ENCODE measurements around the gene HSPG2. TPM values are rescaled to one million over a fixed set of nuclear protein-coding genes. Genes with fewer than 3 reads are reported as not detected.

HSPG2 gene
- total and polyA plus RNA-seq, 2 donors (not counting 1 experiment from before 2014, with no cell fraction given), result 2.0 to 4.5 TPM

GRCh38 chr1:21912038-21912758, 24.9 kb downstream of the HSPG2 start:
- H4K20me1 ChIP-seq (ENCODE audit: control insufficient read depth, insufficient read depth, low read length, poor library complexity, severe bottlenecking), result no peaks in the 10 kb centered on the region
- POLR2A ChIA-PET, result no interaction called here
- no peak overlapping the region for H2AFZ ChIP-seq (ENCODE audit: insufficient read depth, low read depth, low read length, poor library complexity, severe bottlenecking)
- no peak overlapping the region for H3K4me2 ChIP-seq (replicated peaks; ENCODE audit: low read depth, low read length, poor library complexity, severe bottlenecking)
- Mint-ChIP-seq H3K27me3 (no peaks in the 10 kb centered on the region), H3K27ac (no peak overlapping the region), H3K4me1 (peaks cover 16% of the 10 kb centered on the region), H3K4me3 (no peak overlapping the region), H3K9me3 (ENCODE audit: insufficient read depth) (no peaks in the 10 kb centered on the region)
- H3K4me1 ChIP-seq (ENCODE audit: control insufficient read depth in 2 of 2, insufficient read depth in 2 of 2, low read length in 2 of 2), result peaks cover 8 to 14% of the 10 kb centered on the region in 2 donors
- H3K79me2 ChIP-seq (ENCODE audit: control insufficient read depth, insufficient read depth, low read length), result no peaks in the 10 kb centered on the region
- CTCF ChIA-PET, result no interaction called here
- H3K4me3 ChIP-seq (ENCODE audit: control extremely low read depth in 1 of 5, extremely low read depth in 1 of 5, insufficient read depth in 1 of 5, low read depth in 2 of 5, low read length in 4 of 5), result no peak overlapping the region
- intact Hi-C loops (cut with micrococcal nuclease), result no loop called here
- no peak overlapping the region for H3K9ac ChIP-seq (ENCODE audit: low read length)
- ATAC-seq (ENCODE audit: low read depth), result no peak
- 84% methylated on average over 7 of the region's 9 CpGs for WGBS (ENCODE audit: insufficient coverage)
- H3K9me3 ChIP-seq (ENCODE audit: control extremely low read depth in 1 of 3, control insufficient read depth in 2 of 3, insufficient read depth in 1 of 3, low read length in 2 of 3), result no peaks in the 10 kb centered on the region
- H3K27ac ChIP-seq (ENCODE audit: low read length in 2 of 2), result no peak overlapping the region
- H3K36me3 ChIP-seq (replicated peaks in 1 of 2; ENCODE audit: control extremely low read depth in 1 of 2, control insufficient read depth in 1 of 2, extremely low read depth in 1 of 2, insufficient read depth in 2 of 2, low read length in 1 of 2), result no peaks in the 10 kb centered on the region
- no peak for TF ChIP-seq CTCF (IDR thresholded peaks at IDR 0.05)
- no peak for TF ChIP-seq EZH2 (IDR thresholded peaks at IDR 0.05; ENCODE audit: borderline replicate concordance, insufficient read depth, low read depth, low read length, poor library complexity, severe bottlenecking)
- no peak for DNase-seq
- H3K27me3 ChIP-seq (replicated peaks in 1 of 4; ENCODE audit: control extremely low read depth in 1 of 4, control insufficient read depth in 3 of 4, insufficient read depth in 4 of 4, low read length in 3 of 4), result no peaks in the 10 kb centered on the region

- Histone ChIP-seq H4K20me1 (ENCODE audit: control insufficient read depth, insufficient read depth, low read length, poor library complexity, severe bottlenecking) (no peaks in the 10 kb centered on the region), H3K4me2 (replicated peaks; ENCODE audit: low read depth, low read length, poor library complexity, severe bottlenecking) (no peak overlapping the region), H3K79me2 (ENCODE audit: control insufficient read depth, insufficient read depth, low read length) (no peaks in the 10 kb centered on the region), H3K27me3 (replicated peaks in 1 of 4; ENCODE audit: control extremely low read depth in 1 of 4, control insufficient read depth in 3 of 4, insufficient read depth in 4 of 4, low read length in 3 of 4) (no peaks in the 10 kb centered on the region), H2AFZ (ENCODE audit: insufficient read depth, low read depth, low read length, poor library complexity, severe bottlenecking) (no peak overlapping the region), H3K36me3 (replicated peaks in 1 of 2; ENCODE audit: control extremely low read depth in 1 of 2, control insufficient read depth in 1 of 2, extremely low read depth in 1 of 2, insufficient read depth in 2 of 2, low read length in 1 of 2) (no peaks in the 10 kb centered on the region), H3K9me3 (ENCODE audit: control extremely low read depth in 1 of 3, control insufficient read depth in 2 of 3, insufficient read depth in 1 of 3, low read length in 2 of 3) (no peaks in the 10 kb centered on the region), H3K9ac (ENCODE audit: low read length) (no peak overlapping the region), H3K4me1 (ENCODE audit: control insufficient read depth in 2 of 2, insufficient read depth in 2 of 2, low read length in 2 of 2) (peaks cover 8 to 14% of the 10 kb centered on the region in 2 donors), H3K4me3 (ENCODE audit: control extremely low read depth in 1 of 5, extremely low read depth in 1 of 5, insufficient read depth in 1 of 5, low read depth in 2 of 5, low read length in 4 of 5) (no peak overlapping the region), H3K27ac (ENCODE audit: low read length in 2 of 2) (no peak overlapping the region)
- Mint-ChIP-seq H3K9me3 (ENCODE audit: insufficient read depth) (no peaks in the 10 kb centered on the region), H3K4me1 (peaks cover 16% of the 10 kb centered on the region), H3K27me3 (no peaks in the 10 kb centered on the region), H3K27ac (no peak overlapping the region), H3K4me3 (no peak overlapping the region)
- ChIA-PET CTCF (no interaction called here), POLR2A (no interaction called here)
- ATAC-seq (ENCODE audit: low read depth) (no peak), DNase-seq (no peak)
- WGBS (ENCODE audit: insufficient coverage), result 84% methylated on average over 10 of the region's 10 CpGs
- intact Hi-C loops (cut with micrococcal nuclease), result no loop called here
- no peak for TF ChIP-seq EZH2 (IDR thresholded peaks at IDR 0.05; ENCODE audit: borderline replicate concordance, insufficient read depth, low read depth, low read length, poor library complexity, severe bottlenecking)
- TF ChIP-seq CTCF (IDR thresholded peaks at IDR 0.05), result no peak
These were observed 25.7 kb downstream of the HSPG2 start for GRCh38 chr1:21911205-21912001.

Data from B cell (primary cell).